ENCODE measurements around the gene YARS2.

DNA sequence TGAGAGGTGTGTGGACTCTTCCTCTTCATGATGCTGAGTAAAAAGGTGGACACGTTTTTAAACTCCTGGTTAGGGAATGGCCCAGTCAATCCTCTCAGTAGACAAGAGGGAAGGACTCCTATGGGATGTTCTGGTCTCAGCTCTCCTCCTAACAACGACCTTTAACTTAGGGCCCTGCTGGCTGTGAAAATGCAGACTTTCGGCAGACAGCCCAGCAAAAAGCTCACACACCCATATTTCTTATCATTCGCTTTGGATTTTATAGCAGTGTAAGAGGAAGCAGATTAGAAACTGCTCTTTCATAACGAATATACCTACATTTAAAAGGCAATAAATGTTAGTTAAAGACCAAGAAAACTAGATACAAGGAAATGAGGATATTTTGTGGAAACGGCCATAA, 18.0 kb upstream of the YARS2 start:
- TF ChIP-seq TAF1 (IDR thresholded peaks at IDR 0.05; ENCODE audit: borderline replicate concordance, insufficient read depth, low read length), result no peak
- TF ChIP-seq POLR2AphosphoS5 (IDR thresholded peaks at IDR 0.05; ENCODE audit: low read depth, low read length), result no peak
- TF ChIP-seq, protein P1, sequence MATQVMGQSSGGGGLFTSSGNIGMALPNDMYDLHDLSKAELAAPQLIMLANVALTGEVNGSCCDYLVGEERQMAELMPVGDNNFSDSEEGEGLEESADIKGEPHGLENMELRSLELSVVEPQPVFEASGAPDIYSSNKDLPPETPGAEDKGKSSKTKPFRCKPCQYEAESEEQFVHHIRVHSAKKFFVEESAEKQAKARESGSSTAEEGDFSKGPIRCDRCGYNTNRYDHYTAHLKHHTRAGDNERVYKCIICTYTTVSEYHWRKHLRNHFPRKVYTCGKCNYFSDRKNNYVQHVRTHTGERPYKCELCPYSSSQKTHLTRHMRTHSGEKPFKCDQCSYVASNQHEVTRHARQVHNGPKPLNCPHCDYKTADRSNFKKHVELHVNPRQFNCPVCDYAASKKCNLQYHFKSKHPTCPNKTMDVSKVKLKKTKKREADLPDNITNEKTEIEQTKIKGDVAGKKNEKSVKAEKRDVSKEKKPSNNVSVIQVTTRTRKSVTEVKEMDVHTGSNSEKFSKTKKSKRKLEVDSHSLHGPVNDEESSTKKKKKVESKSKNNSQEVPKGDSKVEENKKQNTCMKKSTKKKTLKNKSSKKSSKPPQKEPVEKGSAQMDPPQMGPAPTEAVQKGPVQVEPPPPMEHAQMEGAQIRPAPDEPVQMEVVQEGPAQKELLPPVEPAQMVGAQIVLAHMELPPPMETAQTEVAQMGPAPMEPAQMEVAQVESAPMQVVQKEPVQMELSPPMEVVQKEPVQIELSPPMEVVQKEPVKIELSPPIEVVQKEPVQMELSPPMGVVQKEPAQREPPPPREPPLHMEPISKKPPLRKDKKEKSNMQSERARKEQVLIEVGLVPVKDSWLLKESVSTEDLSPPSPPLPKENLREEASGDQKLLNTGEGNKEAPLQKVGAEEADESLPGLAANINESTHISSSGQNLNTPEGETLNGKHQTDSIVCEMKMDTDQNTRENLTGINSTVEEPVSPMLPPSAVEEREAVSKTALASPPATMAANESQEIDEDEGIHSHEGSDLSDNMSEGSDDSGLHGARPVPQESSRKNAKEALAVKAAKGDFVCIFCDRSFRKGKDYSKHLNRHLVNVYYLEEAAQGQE (IDR thresholded peaks at IDR 0.05; ENCODE audit: insufficient read depth in 1 of 2, low read depth in 2 of 2, low read length in 2 of 2), result no peak
- no peak for TF ChIP-seq SIN3A (IDR thresholded peaks at IDR 0.05; ENCODE audit: borderline replicate concordance, insufficient read depth, low read length)
